ENCODE measurements around the gene MAPK1IP1L.
"Not testable (repeated sequence)": the region's sequence is repeated elsewhere in the genome, so short reads cannot be mapped to it uniquely, and the experiment has no call there.

Gene MAPK1IP1L

GRCh38 chr14:55051423-55052268 is at the start of gene MAPK1IP1L:
MAPK1IP1L (plus strand) TSS chr14:55051647; CDS start chr14:55061684, 10,037 bp downstream.
- DNase-seq, result peak; percentile 82 to 94

DNA sequence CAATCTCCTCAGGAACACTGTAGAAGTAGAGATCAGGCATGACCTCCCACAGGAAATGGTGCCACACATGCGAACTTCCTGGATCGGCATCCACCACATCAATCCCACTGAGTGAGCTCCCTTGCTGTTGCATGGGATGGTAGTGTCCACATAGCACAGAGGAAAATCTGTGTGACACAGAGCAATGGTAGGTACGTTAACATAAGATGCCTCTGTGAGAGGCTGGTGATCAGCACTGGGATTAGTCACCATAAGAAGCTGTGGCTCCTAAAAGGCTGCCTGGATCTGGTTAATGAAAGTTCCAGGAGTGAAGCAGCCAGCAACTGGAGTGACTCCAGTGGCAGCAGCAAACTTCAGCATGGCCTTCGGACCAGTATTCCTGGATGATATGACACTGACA is 46.4 kb upstream of the MAPK1IP1L start:
- DNase-seq, result no peak

DNA sequence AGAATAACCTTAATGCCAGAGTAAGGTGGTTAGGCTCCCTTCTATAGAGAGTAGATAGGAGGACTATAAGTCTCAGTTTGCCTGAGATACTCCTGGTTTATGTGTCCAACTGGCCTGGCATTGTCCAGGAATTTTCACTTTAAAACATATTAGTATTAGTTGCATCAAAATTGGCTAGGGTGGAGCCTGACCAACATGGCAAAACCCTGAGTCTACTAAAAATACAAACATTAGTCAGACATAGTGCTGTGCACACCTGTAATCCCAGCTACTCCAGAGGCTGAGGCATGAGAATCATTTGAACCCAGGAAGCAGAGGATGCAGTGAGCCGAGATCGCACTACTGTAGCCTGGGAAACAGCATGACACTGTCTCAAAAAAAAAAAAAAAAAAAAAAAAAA is 36.4 kb upstream of the MAPK1IP1L start:
- DNase-seq, result no peak

DNA sequence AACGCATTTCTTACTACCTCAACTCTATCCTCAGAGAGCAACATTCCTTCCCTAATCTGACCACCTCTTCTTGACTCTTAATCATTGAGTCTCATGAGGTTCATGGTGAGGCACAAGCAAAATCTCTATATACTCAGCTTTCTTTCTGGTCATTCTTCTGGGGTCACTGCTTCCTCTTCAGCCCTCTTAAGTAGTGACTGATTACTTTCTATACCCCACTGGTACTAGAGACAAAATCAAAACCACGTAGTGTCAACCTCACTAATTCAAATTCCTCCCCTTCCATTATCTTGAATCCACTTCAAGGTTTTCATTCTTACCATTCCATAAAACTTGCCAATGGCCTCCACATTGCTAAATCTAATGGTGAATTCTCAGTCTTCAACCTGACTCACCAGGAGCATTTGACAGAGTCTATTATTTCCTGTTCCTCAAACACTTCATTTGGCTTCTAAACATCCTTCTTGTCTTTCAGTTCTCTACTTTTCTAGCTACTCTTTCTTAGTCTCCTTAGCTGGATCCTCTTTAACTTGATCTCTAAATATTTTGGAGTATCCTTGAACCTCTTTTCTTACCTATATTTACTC is 31.4 kb upstream of the MAPK1IP1L start:
- no peak for DNase-seq

- not testable (repeated sequence) for DNase-seq
Measured at GRCh38 chr14:55024365-55024764, 27.1 kb upstream of the MAPK1IP1L start.

DNA sequence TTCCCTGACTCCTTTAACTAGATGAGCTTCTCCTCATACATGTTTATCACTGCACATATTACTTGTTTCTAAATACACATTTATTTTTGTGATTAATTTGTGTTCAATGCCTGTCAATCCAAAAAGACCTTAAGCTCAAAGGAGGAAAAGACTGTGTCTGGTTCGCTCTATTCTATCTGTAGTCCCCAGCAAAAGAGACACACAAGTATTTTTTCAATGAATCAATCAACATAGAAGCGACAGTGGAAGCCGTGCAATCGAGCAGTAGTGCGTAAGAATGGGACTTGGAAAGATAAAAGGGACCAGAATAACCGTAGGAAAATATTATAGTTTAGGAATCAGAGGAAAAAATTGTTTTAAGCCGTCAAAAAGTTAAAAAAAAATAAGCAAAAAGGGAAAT is 25.5 kb upstream of the MAPK1IP1L start:
- no peak for DNase-seq

DNA sequence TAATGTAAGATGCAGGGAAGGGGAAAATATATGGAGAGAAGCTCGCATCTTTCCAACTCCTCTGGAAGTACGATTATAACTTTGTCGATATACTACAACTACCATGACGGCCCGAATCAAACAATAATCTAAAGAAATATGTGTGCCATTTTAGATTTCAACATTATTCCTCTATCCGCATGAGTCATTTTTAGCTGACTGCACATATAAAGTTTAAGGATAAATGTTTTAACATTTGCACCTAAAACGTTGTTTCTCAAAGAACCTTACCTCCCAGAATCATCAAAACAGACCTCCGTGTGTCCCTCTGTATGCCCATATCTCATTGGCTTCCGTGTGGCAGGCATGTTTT is 25.0 kb upstream of the MAPK1IP1L start:
- DNase-seq, result no peak

- peak; percentile 91 to 97 for DNase-seq
Measured at GRCh38 chr14:55026793-55027561, 24.5 kb upstream of the MAPK1IP1L start, which contains the start of the genes SOCS4 and WDHD1. SOCS4 (plus strand) TSS chr14:55027236; CDS start chr14:55043042, 15,806 bp downstream. WDHD1 (minus strand) TSS chr14:55027099; CDS start chr14:55026787, 312 bp downstream.

DNA sequence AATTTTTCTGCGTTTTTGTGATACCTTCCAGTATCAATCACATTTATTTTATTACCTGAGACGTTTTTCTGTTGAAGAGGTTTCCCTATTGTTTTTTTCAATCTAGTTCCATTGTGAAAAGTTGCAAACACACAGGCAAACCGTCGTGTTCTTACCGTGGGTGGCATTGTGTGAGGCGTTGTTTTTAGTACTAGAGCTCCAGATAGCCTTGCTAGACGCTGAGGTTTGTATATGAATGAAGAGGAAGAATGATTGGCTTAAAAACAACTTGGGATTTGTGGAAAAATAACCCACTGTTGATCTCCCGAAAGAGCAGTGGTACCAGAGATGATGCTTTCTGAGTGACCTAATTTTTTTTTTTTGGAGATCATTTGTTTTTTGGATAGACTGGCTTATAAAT is 23.4 kb upstream of the MAPK1IP1L start:
- peak in 1 of 2 experiments; percentile 19 for DNase-seq

DNA sequence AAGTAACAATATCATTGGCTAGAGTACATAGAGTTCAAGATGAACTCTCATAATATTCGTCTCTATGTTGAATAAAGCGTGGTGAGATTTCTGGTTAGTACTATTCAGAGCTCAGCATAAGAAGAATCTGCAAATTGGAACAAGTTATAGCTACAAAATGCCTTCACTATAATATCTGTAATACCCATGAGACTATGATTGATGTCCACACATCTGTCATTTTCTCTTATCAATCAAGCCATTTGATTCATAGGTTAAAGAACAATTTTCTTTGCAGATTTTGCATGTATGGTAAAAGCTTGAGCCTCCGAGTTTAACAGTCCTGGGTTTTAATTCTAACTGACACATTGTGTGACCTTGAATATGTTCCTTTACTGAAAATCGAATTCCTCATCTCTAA is 23.0 kb upstream of the MAPK1IP1L start:
- no peak for DNase-seq

GRCh38 chr14:55031190-55031589 is 20.3 kb upstream of the MAPK1IP1L start:
- DNase-seq, result no peak

DNA sequence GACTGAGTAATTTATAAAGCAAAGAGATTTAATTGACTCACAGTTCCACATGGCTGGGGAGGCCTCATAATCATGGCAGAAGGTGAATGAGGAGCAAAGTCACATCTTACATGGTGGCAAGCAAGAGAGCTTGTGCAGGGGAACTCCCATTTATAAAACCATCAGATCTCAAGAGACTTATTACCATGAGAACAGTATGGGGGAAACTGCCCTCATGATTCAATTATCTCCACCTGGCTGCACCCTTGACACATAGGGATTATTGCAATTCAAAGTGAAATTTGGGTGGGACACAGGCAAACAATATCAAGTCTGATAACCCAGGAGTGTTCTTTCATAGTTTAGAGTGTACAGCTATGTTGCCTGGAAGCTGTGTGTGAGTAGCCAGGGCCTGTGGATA is 13.5 kb upstream of the MAPK1IP1L start:
- DNase-seq, result not testable (repeated sequence)

GRCh38 chr14:55038708-55039107 is 12.7 kb upstream of the MAPK1IP1L start:
- DNase-seq, result no peak

DNA sequence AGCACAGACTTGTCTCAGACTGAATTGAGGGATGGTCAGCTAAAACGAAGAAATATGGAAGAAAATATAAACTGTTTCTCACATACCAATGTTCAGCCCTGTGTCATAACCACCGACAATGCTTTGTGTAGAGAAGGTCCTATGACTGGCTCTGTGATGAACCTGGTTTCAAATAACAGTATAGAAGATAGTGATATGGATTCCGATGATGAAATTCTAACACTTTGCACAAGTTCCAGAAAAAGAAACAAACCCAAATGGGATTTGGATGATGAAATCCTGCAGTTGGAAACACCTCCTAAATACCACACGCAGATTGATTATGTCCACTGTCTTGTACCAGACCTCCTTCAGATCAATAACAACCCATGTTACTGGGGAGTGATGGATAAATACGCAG is 7.9 kb upstream of the MAPK1IP1L start:
- DNase-seq, result no peak

GRCh38 chr14:55045087-55045486 is 6.4 kb upstream of the MAPK1IP1L start:
- DNase-seq, result no peak

- DNase-seq, result no peak
Measured at GRCh38 chr14:55047301-55048053, 4.0 kb upstream of the MAPK1IP1L start.

DNA sequence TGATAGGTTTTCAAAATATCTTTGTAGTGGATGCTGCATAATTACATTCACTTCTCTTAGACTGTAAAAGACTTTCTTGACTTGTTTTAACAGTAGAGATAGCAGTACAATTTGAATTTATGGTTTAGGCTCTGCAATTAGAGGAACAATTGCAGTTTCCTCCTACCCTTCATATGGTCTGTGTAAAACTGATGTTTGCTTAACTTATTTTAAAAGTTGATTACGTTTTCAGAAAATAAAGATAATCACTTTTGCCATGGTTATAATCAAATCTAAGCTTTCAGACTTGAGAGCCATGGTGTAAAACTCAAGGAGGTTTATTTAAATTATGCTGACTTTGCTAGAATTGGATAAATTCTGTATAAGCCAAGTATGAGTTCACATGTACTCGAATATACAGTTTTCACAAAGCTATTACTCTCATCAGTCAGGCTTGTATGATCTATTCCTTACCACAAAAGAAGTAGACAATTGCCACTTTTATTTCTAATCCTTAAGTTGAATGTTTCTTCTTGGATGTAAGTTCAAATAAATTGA is 2.5 kb upstream of the MAPK1IP1L start:
- no peak for DNase-seq

- no peak for DNase-seq
Measured at GRCh38 chr14:55051165-55051422, 353 bp upstream of the MAPK1IP1L start.

GRCh38 chr14:55052269-55052930 is 953 bp downstream of the MAPK1IP1L start:
- peak; percentile 40 to 67 for DNase-seq

DNA sequence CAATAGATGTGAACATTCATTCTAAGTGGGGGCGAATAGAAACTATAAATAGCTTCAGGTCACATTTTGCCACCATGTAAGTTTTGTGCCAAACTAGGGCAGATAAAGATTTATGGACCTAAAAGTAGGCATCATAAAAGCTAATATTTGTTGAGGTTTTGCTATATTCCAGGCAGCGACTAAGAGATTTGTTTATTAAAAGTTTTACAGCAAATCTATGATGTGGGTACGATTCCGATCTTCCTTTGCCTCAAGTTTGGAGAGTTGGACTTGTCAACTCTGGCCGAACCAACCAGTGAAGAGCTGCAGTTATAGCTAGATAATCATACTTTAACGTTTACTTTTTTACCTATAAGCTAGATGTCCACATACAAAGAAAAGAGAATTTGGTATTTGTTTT is 1.6 kb downstream of the MAPK1IP1L start:
- no peak for DNase-seq

DNA sequence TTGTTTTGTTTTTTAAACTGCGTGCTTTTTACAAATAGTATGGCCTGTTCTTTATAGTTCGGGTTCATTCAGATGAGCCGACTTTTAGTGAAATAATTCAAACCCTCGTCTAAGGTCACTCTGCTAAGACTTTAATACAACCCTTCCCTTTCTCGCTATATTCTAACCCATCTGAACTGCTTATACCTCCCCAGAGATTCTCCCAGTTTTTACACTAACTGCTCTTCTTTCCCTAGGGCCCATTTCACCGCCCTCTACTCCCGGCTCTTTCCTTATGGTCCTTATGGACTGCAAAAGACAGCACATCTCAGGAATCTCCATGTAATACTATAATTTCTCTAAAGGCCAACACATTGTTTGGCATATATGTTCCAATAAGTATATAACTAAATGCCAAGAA is 2.1 kb downstream of the MAPK1IP1L start:
- no peak for DNase-seq

GRCh38 chr14:55054098-55054497 is 2.7 kb downstream of the MAPK1IP1L start:
- no peak for DNase-seq

Measured in NCI-H526 (cell line).